Measurements from ENCODE around the gene MAP4K4. TPM values are rescaled to one million over a fixed set of nuclear protein-coding genes. Genes with fewer than 3 reads are reported as not detected.
A peak's percentile ranks its signal among the peaks of the same experiment; 100 is the strongest.

The MAP4K4 gene
- total and polyA plus RNA-seq, 8 donors: 9.7 to 38.7 (median 15.3) TPM

GRCh38 chr2:101734505-101735165, 37.1 kb downstream of the MAP4K4 start:
- intact Hi-C loops (cut with DNase I): no loop called here
- Histone ChIP-seq H3K27me3 (no peaks in the 10 kb centered on the region), H3K9me3 (no peaks in the 10 kb centered on the region), H3K4me1 (peaks cover 8 to 47% (median 19%) of the 10 kb centered on the region in 3 donors), H3K27ac (peak overlapping the region in 1 of 4 donors; percentile 22), H3K4me3 (no peak overlapping the region), H3K36me3 (no peaks in the 10 kb centered on the region)
- TF ChIP-seq CTCF (IDR thresholded peaks at IDR 0.05): no peak
- DNase-seq (no peak), ATAC-seq (no peak), FAIRE-seq (no peak)
- WGBS, 2 donors: 90 to 92% methylated on average over 9 of the region's 9 CpGs

- intact Hi-C loops (cut with DNase I): no loop called here
- H3K36me3 ChIP-seq: no peaks in the 10 kb centered on the region
- TF ChIP-seq CTCF (IDR thresholded peaks at IDR 0.05): no peak
- no peak overlapping the region for H3K4me3 ChIP-seq
- H3K4me1 ChIP-seq: peaks cover 8 to 47% (median 19%) of the 10 kb centered on the region in 3 donors
- no peaks in the 10 kb centered on the region for H3K27me3 ChIP-seq
- H3K9me3 ChIP-seq: no peaks in the 10 kb centered on the region
- FAIRE-seq: no peak
- H3K27ac ChIP-seq: peak overlapping the region in 1 of 4 donors; percentile 22
- DNase-seq: no peak
- no peak for ATAC-seq
These were observed 37.6 kb downstream of the MAP4K4 start for GRCh38 chr2:101735166-101735533.

GRCh38 chr2:101736233-101736632, 38.7 kb downstream of the MAP4K4 start:
- 77 to 78% methylated on average over 3 of the region's 3 CpGs for WGBS, 2 donors
- Histone ChIP-seq H3K36me3 (no peaks in the 10 kb centered on the region), H3K27me3 (no peaks in the 10 kb centered on the region), H3K4me1 (peaks cover 8 to 54% (median 25%) of the 10 kb centered on the region in 3 donors), H3K4me3 (no peak overlapping the region), H3K27ac (peak overlapping the region in 2 of 4 donors; percentile 7 to 44), H3K9me3 (no peaks in the 10 kb centered on the region)
- ATAC-seq (peak in 3 of 4 donors; percentile 2 to 21 (median 7)), DNase-seq (no peak), FAIRE-seq (no peak)
- intact Hi-C loops (cut with DNase I): no loop called here
- TF ChIP-seq CTCF (IDR thresholded peaks at IDR 0.05): no peak

GRCh38 chr2:101736861-101737291, 39.4 kb downstream of the MAP4K4 start:
- H3K27ac ChIP-seq: peak overlapping the region in 2 of 4 donors; percentile 7 to 44
- H3K36me3 ChIP-seq: no peaks in the 10 kb centered on the region
- ATAC-seq: peak in 3 of 4 donors; percentile 33 to 65 (median 42)
- H3K9me3 ChIP-seq: no peaks in the 10 kb centered on the region
- no peak overlapping the region for H3K4me3 ChIP-seq
- FAIRE-seq: no peak
- WGBS, 2 donors: 14 to 15% methylated on average over 1 of the region's 1 CpG
- DNase-seq: no peak
- peaks cover 11 to 58% (median 31%) of the 10 kb centered on the region in 3 donors for H3K4me1 ChIP-seq
- H3K27me3 ChIP-seq: no peaks in the 10 kb centered on the region
- no peak for TF ChIP-seq CTCF (IDR thresholded peaks at IDR 0.05)
- intact Hi-C loops (cut with DNase I): no loop called here

Data from pancreas (tissue), 10 donors.